GM23338 (cell line): ENCODE results near the gene PRSS3. TPM values are rescaled to one million over a fixed set of nuclear protein-coding genes. Genes with fewer than 3 reads are reported as not detected.

Source experiments
- ATAC-seq: fragments of 200-7000 bp; cut with Tn5 transposase; 3 replicates; pipeline ENCODE4 v1.9.1; 2020
- DNase-seq: peaks from one replicate; pipeline ENCODE4 v3.0.0-alpha.2; 2015; ENCODE audit warnings: low spot score
- H2AFZ ChIP-seq: fragments of 200-600 bp; sonication (generic); 2 replicates; pipeline ENCODE4 v1.8.0; 2016; ENCODE audit warnings: antibody characterized with exemption, mild to moderate bottlenecking, moderate library complexity
- H3F3A ChIP-seq: fragments of 200-600 bp; sonication (generic); replicated peaks from 2 replicates; pipeline ENCODE4 v1.8.0; 2017; ENCODE audit warnings: antibody characterized with exemption, mixed run types, low read depth
- H3K27ac ChIP-seq: fragments of 200-600 bp; sonication (generic); 2 replicates; pipeline ENCODE4 v1.6.1; 2016; ENCODE audit warnings: low read depth
- H3K27me3 ChIP-seq: fragments of 200-600 bp; sonication (generic); 2 replicates; pipeline ENCODE4 v1.8.0; 2016; ENCODE audit warnings: mild to moderate bottlenecking, mixed run types, moderate library complexity; ENCODE audit not compliant: insufficient read depth
- H3K36me3 ChIP-seq: fragments of 200-600 bp; sonication (generic); 2 replicates; pipeline ENCODE4 v1.8.0; 2016; ENCODE audit warnings: mild to moderate bottlenecking; ENCODE audit not compliant: insufficient read depth
- H3K4me1 ChIP-seq: fragments of 200-600 bp; sonication (generic); 2 replicates; pipeline ENCODE4 v1.8.0; 2016; ENCODE audit warnings: mild to moderate bottlenecking, moderate library complexity; ENCODE audit not compliant: insufficient read depth
- H3K4me2 ChIP-seq: fragments of 200-600 bp; sonication (generic); 2 replicates; pipeline ENCODE4 v1.7.1; 2017; ENCODE audit warnings: mixed run types
- H3K4me3 ChIP-seq: fragments of 200-600 bp; sonication (generic); 2 replicates; pipeline ENCODE4 v1.6.1; 2016; ENCODE audit warnings: mixed run types
- H3K79me2 ChIP-seq: fragments of 200-600 bp; sonication (generic); replicated peaks from 2 replicates; pipeline ENCODE4 v1.8.0; 2017; ENCODE audit warnings: mild to moderate bottlenecking; ENCODE audit not compliant: insufficient read depth
- H3K9me2 ChIP-seq: fragments of 200-600 bp; sonication (generic); 2 replicates; pipeline ENCODE4 v1.8.0; 2017; ENCODE audit not compliant: insufficient read depth
- H4K20me1 ChIP-seq: fragments of 200-600 bp; sonication (generic); replicated peaks from 2 replicates; pipeline ENCODE4 v1.8.0; 2017; ENCODE audit warnings: mild to moderate bottlenecking; ENCODE audit not compliant: insufficient read depth
- H3K27ac Mint-ChIP-seq: 2 replicates; pipeline ENCODE4 v1.8.0; 2020; ENCODE audit warnings: inconsistent platforms, mild to moderate bottlenecking, moderate library complexity, mixed read lengths
- H3K27me3 Mint-ChIP-seq: 3 replicates; pipeline ENCODE4 v1.8.0; 2022; ENCODE audit warnings: low read depth, mild to moderate bottlenecking, moderate library complexity, mixed read lengths, inconsistent platforms; ENCODE audit not compliant: insufficient read depth, poor library complexity
- H3K36me3 Mint-ChIP-seq: 3 replicates; pipeline ENCODE4 v1.8.0; 2021; ENCODE audit warnings: low read depth, mild to moderate bottlenecking, inconsistent platforms, moderate library complexity, mixed read lengths
- H3K4me1 Mint-ChIP-seq: 3 replicates; pipeline ENCODE4 v1.8.0; 2020; ENCODE audit warnings: mild to moderate bottlenecking, inconsistent platforms, mixed read lengths
- H3K4me3 Mint-ChIP-seq: 3 replicates; pipeline ENCODE4 v1.8.0; 2021; ENCODE audit warnings: moderate library complexity, mild to moderate bottlenecking, inconsistent platforms, mixed read lengths
- H3K9me3 Mint-ChIP-seq: 3 replicates; pipeline ENCODE4 v1.8.0; 2020; ENCODE audit warnings: moderate library complexity, mild to moderate bottlenecking, inconsistent platforms, mixed read lengths
- CREB1 ChIP-seq: fragments of 250-450 bp; sonication (Bioruptor Pico); IDR thresholded peaks from 2 replicates; pipeline ENCODE4 v1.5.0; 2020; ENCODE audit warnings: low read depth, mild to moderate bottlenecking, moderate library complexity
- EZH2 ChIP-seq: fragments of 200-600 bp; sonication (generic); IDR thresholded peaks from one replicate; pipeline ENCODE4 v1.8.0; 2017; ENCODE audit warnings: antibody characterized with exemption, mild to moderate bottlenecking, low read depth; ENCODE audit not compliant: unreplicated experiment
- JUNB ChIP-seq: IDR thresholded peaks from one replicate; pipeline ENCODE4 v1.6.1; 2016; ENCODE audit warnings: antibody characterized with exemption; ENCODE audit not compliant: unreplicated experiment
- POLR2AphosphoS5 ChIP-seq: IDR thresholded peaks from 2 replicates; pipeline ENCODE4 v1.6.1; 2016; ENCODE audit warnings: antibody characterized with exemption, low read depth
- STAT1 ChIP-seq: IDR thresholded peaks from one replicate; pipeline ENCODE4 v1.6.1; 2016; ENCODE audit warnings: antibody characterized with exemption; ENCODE audit not compliant: unreplicated experiment
- ZNF114 ChIP-seq: fragments of 250-450 bp; sonication (Bioruptor Pico); IDR thresholded peaks from 2 replicates; pipeline ENCODE4 v1.5.0; 2020; ENCODE audit warnings: mild to moderate bottlenecking, moderate library complexity
- ZNF331 ChIP-seq: fragments of 250-450 bp; sonication (Bioruptor Pico); IDR thresholded peaks from 2 replicates; pipeline ENCODE4 v1.5.0; 2020; ENCODE audit warnings: low read depth, mild to moderate bottlenecking, moderate library complexity
- polyA plus RNA-seq: library from polyadenylated mRNA; unstranded; fragments of >200 nt; fragmentation: Nextera tagmentation; extraction: Ambion mirVana; gene quantifications from 2 replicates; pipeline ENCODE4 v1.2.1, GENCODE V29; 2016
- total RNA-seq: library from RNA; depleted of rRNA; stranded (reverse); fragments of >200 nt; shearing (Covaris generic); gene quantifications from 2 replicates; pipeline ENCODE4 v1.2.3, GENCODE V29; 2014
- TF ChIP-seq, protein P1 (sequence below), 2 experiments: fragments of 200-600 bp in 1 of 2; sonication (generic) in 1 of 2; conservative IDR thresholded peaks; 2 replicates each; pipeline versions ENCODE4 v1.5.1 to v1.6.1; 2016 to 2017; ENCODE audit warnings: antibody characterized with exemption in 2 of 2, low read depth in 2 of 2, mild to moderate bottlenecking in 2 of 2, moderate library complexity in 1 of 2
- TF ChIP-seq, protein P2 (sequence below): IDR thresholded peaks from one replicate; pipeline ENCODE4 v1.6.1; 2018; ENCODE audit warnings: antibody characterized with exemption; ENCODE audit not compliant: unreplicated experiment

Gene PRSS3
- total and polyA plus RNA-seq, 2 experiments from 2014 or later: 4.2 to 4.5 TPM

DNA sequence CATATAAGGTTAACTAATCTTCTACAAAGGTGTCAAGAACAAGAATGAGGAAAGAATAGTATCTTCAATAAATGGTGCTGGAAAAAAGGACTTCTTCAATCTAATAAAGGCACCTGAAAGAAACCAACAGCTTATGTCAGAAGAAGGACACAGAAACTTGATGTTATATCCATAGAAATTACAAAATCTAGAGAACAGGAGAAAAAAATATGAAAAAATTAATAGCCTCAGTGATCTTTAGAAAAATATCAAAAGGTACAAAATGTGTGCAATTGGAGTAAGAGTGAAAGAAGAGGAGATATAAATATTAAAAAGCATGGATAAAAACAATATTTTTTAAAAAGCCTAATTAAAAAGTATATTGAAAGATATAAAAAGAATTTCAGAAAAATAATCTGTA, 18.8 kb upstream of the PRSS3 start:
- H3K9me2 ChIP-seq: no peaks in the 10 kb centered on the region
- no peak overlapping the region for H2AFZ ChIP-seq
- H3K4me2 ChIP-seq: no peak overlapping the region
- no peaks in the 10 kb centered on the region for H4K20me1 ChIP-seq
- no peaks in the 10 kb centered on the region for H3F3A ChIP-seq
- no peak for TF ChIP-seq EZH2
- TF ChIP-seq ZNF331 (CRISPR knock-in tag): no peak
- TF ChIP-seq, protein P1, sequence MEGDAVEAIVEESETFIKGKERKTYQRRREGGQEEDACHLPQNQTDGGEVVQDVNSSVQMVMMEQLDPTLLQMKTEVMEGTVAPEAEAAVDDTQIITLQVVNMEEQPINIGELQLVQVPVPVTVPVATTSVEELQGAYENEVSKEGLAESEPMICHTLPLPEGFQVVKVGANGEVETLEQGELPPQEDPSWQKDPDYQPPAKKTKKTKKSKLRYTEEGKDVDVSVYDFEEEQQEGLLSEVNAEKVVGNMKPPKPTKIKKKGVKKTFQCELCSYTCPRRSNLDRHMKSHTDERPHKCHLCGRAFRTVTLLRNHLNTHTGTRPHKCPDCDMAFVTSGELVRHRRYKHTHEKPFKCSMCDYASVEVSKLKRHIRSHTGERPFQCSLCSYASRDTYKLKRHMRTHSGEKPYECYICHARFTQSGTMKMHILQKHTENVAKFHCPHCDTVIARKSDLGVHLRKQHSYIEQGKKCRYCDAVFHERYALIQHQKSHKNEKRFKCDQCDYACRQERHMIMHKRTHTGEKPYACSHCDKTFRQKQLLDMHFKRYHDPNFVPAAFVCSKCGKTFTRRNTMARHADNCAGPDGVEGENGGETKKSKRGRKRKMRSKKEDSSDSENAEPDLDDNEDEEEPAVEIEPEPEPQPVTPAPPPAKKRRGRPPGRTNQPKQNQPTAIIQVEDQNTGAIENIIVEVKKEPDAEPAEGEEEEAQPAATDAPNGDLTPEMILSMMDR (conservative IDR thresholded peaks at IDR 0.05; ENCODE audit: low read depth in 2 of 2): no peak
- no peak for TF ChIP-seq STAT1
- no peak for TF ChIP-seq CREB1 (CRISPR knock-in tag)
- TF ChIP-seq ZNF114 (CRISPR knock-in tag): no peak
- no peak for TF ChIP-seq POLR2AphosphoS5
- no peak for TF ChIP-seq JUNB
- TF ChIP-seq, protein P2, sequence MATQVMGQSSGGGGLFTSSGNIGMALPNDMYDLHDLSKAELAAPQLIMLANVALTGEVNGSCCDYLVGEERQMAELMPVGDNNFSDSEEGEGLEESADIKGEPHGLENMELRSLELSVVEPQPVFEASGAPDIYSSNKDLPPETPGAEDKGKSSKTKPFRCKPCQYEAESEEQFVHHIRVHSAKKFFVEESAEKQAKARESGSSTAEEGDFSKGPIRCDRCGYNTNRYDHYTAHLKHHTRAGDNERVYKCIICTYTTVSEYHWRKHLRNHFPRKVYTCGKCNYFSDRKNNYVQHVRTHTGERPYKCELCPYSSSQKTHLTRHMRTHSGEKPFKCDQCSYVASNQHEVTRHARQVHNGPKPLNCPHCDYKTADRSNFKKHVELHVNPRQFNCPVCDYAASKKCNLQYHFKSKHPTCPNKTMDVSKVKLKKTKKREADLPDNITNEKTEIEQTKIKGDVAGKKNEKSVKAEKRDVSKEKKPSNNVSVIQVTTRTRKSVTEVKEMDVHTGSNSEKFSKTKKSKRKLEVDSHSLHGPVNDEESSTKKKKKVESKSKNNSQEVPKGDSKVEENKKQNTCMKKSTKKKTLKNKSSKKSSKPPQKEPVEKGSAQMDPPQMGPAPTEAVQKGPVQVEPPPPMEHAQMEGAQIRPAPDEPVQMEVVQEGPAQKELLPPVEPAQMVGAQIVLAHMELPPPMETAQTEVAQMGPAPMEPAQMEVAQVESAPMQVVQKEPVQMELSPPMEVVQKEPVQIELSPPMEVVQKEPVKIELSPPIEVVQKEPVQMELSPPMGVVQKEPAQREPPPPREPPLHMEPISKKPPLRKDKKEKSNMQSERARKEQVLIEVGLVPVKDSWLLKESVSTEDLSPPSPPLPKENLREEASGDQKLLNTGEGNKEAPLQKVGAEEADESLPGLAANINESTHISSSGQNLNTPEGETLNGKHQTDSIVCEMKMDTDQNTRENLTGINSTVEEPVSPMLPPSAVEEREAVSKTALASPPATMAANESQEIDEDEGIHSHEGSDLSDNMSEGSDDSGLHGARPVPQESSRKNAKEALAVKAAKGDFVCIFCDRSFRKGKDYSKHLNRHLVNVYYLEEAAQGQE: no peak
- H3K4me1 ChIP-seq: no peaks in the 10 kb centered on the region; the same call in 1 of the 2 replicates
- H3K36me3 ChIP-seq: no peaks in the 10 kb centered on the region
- H3K79me2 ChIP-seq: no peaks in the 10 kb centered on the region
- ATAC-seq: no peak
- H3K27ac ChIP-seq: no peak overlapping the region
- peaks cover 1% of the 10 kb centered on the region for H3K27me3 Mint-ChIP-seq
- H3K4me3 ChIP-seq: no peak overlapping the region
- no peaks in the 10 kb centered on the region for H3K27me3 ChIP-seq
- H3K36me3 Mint-ChIP-seq: no peaks in the 10 kb centered on the region
- peaks cover 2% of the 10 kb centered on the region; the same call in 2 of the 3 replicates for H3K4me1 Mint-ChIP-seq
- no peaks in the 10 kb centered on the region for H3K9me3 Mint-ChIP-seq
- H3K4me3 Mint-ChIP-seq: no peak overlapping the region
- no peak overlapping the region for H3K27ac Mint-ChIP-seq
- no peak for DNase-seq

DNA sequence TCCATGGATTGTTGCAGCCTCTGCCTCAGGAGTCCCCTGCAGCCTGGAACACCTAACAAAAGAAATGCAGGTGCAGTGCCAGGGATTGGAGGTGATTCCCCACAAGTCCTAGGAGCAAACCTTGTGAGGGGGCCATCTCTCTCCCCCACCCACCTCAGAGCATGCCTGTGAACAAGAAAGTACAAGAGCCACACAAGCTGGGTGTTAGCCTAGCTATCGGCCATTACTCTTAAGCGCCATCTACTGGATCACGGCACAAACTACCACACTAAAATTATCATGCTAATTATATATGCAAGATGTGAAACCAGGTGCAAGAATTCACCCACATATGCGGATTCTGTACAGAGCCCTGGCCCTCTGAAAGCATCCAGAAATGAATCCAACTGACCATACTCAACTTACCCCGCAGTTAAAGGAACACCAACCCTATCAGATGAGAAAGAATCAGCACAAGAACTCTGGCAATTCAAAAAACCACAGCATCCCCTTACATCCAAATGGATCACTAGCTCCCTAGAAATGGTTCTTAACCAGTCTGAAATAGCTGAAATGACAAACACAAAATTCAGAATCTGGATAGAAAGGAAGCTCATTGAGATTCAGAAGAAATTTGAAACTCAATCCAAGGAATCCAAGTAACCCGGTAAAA, 16.5 kb upstream of the PRSS3 start:
- no peaks in the 10 kb centered on the region for H3K27me3 ChIP-seq
- H3K36me3 ChIP-seq: no peaks in the 10 kb centered on the region
- Mint-ChIP-seq H3K27me3 (no peaks in the 10 kb centered on the region), H3K9me3 (no peaks in the 10 kb centered on the region), H3K4me1 (peaks cover 2% of the 10 kb centered on the region; the same call in 2 of the 3 replicates), H3K36me3 (no peaks in the 10 kb centered on the region), H3K27ac (no peak overlapping the region), H3K4me3 (no peak overlapping the region)
- H3F3A ChIP-seq: no peaks in the 10 kb centered on the region
- ATAC-seq (peak; percentile 96), DNase-seq (peak; percentile 80)
- H3K79me2 ChIP-seq: no peaks in the 10 kb centered on the region
- H3K4me2 ChIP-seq: no peak overlapping the region
- H3K4me3 ChIP-seq: no peak overlapping the region
- H3K9me2 ChIP-seq: no peaks in the 10 kb centered on the region
- H4K20me1 ChIP-seq: no peaks in the 10 kb centered on the region
- no peaks in the 10 kb centered on the region; the same call in 1 of the 2 replicates for H3K4me1 ChIP-seq
- H3K27ac ChIP-seq: no peak overlapping the region
- no peak overlapping the region for H2AFZ ChIP-seq
- TF ChIP-seq, protein P1 (conservative IDR thresholded peaks at IDR 0.05; ENCODE audit: low read depth in 2 of 2): peak; percentile 78 to 86
